Activated CD8-positive, alpha-beta memory T cell treated with anti-CD3 and anti-CD28 coated beads for 24 hours (primary cell): ENCODE data around the gene RXRG.

Experiments used
- DNase-seq: peaks from one replicate; pipeline ENCODE4 v3.0.0-alpha.2; 2020

The RXRG gene

DNA sequence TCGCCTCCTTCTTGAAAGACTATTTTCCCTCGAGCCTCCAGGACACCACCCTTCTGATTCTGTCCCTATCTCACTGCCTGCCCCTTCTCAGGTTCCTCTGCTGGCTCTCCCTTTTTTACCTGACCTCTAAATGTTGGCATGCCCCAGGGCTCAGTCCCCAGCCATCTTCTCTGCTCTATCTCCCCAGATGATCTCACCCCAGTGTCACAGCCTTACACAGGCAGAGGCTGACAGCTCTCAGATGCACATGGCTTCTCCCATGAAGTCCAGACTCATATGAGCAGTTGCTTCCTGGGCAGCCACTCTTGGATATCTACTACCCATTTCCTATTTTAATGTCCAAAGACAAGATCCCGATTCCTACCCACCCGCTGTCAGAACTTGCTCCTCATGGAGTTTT, 37.5 kb downstream of the RXRG start:
- no peak for DNase-seq

DNA sequence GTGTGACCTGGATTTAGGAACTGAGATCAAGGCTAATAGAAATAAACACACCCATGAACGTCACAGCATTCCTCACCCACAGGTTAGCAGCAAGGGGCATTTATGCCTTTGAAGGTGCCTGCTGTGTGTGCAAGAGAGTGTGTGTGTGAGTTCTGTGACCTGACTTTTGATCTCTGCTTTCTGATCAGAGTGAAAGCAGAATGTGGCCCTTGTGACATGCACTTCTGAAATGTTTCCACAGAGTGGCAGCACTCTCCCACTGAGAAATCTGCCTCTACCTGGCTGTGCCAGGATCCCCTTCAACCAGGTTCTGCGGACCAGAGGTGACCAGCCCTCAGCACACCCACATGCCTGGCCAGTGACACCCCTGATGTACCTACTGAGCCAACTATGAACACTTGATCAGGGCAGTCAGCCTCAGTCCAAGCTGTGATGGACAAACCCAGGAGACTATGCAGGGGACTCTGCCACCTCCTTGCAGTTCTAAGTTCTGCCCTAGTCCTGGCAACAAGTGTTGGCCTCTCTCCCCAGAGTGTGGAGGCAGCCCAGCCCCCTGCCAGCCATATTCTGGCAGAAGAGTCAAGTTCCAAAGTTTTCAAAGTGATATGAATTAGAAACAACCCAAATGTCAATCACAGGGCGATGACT, 41.0 kb downstream of the RXRG start:
- no peak for DNase-seq

DNA sequence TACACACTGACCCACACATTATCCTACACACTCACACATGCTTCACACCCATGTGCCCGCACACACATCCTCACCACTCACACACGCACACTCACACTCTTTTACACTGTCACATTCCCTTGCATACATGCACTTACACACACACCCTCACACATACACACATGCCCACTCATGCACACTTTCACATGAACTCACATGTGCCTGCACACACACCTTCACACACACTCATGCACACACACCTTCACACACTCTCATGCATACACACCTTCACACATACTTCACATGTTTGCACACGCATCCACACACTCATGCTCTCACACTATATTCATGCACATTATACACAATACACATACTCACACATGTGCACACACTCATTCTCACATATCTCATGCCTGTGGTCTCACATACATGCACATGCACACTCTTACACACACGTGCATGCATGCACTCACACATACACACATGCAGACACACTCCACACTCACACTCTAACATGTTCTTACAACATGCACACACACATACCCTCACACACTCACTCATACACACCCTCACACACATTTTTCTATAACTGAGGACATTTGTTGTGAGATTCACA, 42.3 kb downstream of the RXRG start:
- DNase-seq, result peak; percentile 11

DNA sequence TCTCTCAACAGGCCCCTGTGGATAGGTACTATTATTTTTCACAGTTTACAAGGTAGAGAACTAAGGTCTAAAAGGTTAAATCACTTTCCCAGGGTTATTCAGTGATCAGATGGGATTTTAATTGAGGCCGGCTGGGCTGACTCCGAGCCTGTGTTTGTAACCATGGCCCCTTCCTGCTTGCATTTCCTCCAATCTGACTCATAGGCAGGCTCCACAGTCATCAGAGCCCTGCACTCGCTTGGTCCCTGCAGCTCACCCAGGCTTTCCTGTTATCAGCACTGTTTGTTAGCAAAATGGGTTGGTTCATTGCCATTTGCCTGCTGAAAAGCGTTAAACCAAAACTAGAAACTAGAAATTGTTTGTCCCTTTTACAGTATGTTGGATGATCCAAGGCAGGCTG, 47.0 kb downstream of the RXRG start:
- no peak for DNase-seq

DNA sequence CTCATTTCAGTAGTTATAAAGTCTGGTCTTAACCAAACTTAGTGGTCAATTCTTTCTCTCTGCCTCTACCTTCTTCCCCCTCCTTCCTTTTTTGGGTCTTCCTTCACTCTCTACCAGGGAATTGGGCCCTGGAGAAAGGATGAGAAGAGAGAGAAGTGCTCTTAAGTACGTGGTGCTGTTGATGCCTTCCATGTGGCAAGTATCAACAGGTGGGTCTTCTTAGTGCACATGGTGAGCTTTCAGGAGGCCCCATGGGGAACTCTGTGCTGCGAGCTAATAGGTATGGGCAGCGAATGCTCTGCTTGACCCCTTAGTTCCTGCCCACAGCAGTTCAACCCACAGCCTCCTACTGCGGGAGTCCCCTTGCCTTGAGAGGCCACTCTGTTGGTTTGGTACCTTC, 49.0 kb downstream of the RXRG start:
- no peak for DNase-seq

DNA sequence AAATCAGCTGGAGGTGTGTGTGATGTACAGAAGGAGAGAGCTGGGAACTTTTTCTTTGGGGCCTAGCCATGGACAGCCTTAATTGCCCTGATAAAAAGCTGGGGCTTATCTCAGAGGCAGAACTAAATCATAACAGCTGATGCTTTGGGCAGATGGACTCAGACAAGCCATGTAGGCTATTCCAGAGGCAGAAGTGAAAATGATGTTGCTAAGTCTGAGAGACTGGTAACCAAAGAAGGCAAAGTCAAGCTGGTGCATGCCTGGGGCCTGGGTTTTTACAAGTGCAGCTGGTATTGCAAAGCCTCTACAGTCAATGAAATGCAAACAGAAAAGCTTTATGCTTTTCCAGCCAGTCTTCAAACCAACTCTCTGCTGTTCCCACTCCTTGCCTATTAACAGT, 49.4 kb downstream of the RXRG start:
- no peak for DNase-seq

DNA sequence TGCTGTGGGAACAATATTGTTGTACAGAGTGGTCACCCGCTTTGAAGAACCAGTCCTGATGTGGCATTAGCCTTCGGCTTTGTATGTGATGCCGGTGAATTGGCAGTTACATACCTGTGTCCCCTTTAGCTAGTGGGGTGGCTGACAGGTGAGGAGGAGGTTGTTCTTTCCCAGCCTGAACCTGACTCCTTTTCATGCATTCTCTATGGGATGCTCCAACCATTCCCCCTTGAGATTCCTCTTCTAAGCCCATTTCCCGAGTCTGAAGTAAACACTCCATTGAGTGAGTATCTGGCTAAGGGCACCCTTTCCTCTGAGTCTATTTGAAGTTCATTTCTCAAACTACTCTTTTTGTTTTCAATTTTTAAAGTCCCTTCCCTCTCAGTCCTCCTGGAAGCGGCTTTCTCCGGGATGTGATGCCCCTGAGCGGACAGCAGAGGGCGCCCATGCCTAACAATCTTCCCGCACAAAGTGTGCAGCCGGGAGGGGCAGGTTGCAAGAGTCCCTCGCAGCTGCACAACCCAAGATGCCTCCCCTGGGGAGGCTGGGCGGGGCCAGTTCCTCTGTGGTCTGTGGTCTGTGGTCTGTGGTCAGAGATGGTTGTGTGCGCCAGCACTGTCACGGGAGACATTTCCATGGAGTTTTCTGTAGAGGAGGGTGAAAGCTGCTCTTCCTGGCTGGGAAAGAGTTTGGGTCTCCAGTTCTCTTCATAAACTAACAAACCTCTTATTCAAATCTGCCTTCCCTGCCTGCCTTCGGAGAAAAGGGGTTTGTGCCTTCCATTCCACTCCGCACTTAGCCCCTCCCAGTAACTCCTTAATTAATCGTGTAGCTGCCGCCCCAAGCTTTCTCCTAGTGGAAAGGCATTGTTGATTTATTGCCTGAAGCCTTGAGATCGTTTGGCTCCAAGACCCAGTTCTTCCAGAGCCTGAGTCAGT, 52.0 kb downstream of the RXRG start:
- peak; percentile 92 for DNase-seq

DNA sequence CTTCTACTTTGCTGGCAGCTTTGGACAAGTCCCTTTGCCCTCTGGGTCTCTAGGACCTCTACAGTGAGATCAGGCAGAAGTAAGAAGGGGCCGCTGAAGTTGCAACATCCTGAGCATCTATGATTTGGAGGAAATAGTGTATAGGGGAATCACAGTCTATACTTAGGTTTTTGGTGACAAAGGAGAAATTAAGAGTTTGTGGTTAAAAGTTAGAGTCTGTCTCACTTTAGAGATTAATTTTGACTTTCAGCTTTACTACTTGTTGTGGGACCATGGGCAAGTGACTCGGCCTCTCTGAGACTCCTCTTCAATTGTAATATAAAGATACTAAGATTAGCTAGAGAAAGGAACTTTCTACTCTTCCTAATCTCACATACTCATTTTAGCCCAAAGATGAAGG, 55.3 kb downstream of the RXRG start:
- no peak for DNase-seq

DNA sequence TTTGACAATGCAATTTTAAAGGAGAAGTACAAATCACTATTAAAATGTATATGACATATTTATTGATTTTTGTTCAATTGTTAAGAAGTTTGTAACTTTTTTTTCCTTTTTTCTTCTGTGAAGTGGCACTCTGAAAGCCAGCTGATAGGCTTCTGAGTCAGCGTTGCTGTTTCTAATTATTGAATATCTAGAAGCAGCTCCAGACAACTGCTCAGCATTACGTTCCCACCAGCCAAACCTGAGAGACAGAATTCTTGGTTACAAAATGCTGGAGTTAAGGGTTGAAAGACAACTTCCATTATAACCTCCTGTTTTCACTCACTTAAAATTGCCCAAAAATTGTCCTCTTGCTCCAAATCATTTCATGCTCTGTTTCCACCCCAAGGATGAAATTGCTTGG, 57.0 kb downstream of the RXRG start:
- no peak for DNase-seq

DNA sequence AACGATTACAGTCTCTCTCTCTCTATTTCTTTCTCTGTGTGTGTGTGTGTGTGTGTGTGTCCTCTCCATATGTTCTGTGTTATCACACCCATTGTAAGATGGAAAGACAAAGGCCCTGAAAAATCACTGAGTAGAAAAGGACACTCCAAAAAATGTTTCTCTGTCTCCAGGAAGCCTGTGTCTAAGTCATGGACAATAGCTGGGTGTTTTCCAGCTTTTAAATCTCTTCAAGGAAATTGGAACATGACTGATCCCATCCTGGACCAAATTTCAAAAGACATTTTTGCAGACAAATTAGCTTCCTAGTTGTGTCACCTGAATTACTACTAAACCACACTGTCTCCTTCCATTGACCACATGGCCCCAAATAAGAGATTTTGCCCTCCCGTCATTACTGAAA, 57.4 kb downstream of the RXRG start:
- no peak for DNase-seq

DNA sequence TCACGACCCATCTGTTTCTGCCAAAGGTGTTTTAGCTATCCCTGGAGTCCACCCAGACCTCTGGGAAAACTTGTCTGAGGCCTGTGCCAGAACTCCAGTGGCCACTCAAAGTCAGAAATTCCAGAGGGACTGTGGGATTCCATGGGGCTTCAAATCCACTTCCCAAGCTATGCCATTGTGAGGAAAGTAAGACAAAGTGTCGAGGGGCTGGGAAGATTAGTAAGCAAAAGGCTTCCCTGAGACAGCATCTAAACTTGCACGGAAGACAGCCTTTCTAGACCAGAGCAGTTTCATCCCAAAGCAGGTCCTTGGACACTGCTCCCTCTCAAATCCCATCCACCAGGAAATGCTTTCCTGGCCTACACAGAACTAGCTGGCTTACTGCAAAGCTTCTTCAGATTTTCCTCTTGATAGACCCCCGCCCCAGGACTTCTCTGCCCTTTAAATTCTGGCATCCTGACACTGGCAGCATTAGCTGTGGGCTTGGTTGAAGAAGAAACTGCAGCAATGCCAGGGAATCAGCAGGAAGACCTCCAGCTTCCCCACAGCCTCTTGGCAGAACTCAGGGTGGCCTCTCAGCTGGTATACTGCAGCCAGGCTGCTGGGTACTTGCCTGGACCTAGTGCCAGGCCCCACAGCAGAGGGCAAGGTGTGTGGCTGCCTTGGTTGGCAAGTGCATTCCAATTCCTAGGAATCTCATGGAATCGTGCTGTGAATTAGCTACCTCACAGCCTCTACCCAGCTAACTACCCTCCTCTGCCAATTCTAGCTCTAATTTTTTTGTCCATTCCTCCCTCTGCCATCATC, 61.1 kb downstream of the RXRG start:
- DNase-seq, result no peak

DNA sequence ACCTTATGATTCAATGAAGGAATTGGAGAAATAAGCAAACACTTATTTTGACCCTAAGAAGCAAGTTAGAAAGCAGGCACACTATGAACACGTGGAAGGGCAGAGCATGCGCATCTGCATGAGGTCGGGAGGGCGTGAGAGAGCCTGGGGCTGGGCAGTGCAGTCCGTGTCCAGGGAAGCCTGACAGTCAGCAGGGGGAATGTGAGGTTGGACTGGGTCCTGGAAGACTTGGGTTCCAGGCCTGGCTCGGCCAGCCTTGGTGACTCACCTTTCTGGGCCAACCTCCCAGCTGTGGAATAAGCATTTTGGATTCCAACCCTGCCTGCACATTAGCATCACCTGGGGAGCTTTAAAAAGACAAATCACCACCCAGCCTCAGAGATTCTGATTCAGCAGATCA, 61.9 kb downstream of the RXRG start:
- DNase-seq, result no peak

DNA sequence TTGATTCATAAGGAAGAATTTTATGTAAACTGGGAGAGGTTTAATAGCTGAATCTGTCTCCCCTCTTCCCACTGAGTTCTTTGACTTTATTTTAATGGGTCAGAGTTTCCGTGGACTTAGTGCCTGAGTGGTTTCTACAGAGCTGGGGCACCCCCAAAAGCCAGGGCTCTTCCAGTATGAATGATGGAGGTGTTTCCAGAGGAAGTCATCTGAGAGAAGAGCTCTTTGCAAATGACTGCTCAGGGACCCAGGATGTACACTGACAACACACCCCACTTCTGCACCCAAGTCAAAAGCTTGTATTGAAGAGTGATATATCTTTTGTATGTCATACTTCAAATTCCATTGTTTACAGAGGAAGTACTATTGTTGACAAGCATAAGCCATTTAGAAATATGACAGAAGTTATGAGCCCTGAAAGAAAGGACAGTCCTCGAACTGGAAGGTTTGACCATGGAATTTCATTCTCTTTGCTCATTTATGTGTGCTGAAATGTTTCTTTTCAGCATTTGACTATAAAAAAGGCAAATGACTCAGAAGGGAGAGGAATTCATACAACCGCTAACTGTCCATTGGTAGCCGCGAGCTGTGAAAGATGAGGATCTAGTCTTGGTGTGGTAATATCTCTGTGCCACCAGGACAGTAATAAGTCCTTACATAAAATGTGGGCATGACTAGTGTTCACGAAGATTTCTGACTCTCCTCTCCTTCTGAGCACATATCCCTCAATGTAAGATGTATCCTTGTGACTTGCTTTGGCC, 63.0 kb downstream of the RXRG start:
- no peak for DNase-seq

DNA sequence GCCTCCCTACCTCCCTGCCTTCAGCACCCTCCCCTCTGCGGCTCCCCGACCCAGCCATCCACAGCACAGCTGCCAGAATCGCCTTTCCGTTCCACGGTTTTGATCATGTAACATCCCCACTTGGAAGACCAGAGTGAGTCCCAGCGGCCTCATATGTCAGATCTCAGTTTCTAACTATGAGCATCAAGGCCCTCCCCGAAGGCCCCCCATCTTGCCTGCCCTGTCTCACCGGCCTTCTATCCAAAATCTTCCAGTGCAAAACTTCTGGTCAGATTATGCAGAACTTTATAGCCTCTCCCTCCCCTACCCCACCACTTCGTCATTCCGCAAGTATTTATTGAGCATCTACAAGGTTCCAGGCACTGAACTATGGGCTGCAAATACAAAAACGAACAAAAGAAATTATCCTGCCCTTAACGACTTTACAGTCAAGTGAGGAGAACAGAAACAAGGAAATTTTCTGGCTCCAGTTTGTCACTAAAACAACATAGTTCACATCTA, 68.1 kb downstream of the RXRG start:
- DNase-seq, result no peak

DNA sequence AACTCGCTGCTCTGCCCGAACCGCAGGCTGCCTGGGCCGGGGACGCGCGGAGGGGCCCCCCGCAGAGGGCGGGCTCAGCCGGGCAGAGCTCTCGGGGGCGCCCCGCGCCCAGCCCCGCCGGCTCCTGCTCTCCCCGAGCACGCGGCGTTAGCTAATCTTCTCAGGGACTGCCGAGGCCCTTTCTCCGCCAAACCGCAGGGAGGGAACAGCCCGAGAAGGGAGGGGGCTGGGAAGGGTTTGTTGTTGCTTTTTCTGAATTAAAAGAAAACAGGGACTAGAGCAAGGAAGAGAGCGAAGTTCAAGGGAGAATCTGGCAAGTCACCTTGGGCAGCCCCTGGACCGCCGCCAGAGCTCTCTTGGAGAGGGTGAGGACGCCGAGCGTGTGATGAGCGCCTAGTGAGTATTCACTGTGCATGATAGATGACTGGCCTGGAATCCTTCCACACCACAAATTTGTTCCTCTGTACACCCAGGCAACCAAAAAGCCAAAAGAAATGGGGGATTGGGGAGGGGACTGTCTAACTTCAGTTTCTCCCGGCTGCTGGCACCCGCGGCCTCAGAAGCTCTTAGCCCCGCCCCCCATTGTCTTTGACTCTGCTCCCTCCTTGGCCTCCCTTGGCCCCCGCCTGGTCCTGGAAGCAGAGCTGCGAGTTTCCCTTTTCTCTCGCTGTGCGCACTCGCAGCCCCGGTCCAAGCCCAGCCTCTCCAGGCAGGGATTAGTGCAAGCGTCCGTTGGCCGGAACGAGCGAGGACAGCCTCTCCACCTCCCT, 68.7 kb downstream of the RXRG start:
- peak; percentile 70 for DNase-seq

DNA sequence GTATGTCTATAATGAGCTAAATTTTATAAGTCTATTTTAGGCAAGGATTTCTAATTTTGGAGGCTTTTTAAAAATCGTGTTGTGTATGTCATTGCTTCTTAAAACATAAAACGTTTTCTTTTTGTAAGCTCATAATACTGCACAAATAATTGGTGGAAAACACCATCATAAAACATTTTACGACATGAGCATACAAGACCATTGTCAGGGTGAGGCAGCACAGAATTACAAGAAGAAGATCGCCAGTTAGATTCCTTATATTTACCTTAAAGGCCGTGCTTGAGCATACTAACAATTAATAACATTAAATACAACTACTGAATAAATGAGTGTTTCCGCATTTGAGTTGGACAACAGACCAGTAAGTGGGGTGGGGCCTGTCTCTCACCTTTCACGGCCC, 69.3 kb downstream of the RXRG start:
- DNase-seq, result no peak

DNA sequence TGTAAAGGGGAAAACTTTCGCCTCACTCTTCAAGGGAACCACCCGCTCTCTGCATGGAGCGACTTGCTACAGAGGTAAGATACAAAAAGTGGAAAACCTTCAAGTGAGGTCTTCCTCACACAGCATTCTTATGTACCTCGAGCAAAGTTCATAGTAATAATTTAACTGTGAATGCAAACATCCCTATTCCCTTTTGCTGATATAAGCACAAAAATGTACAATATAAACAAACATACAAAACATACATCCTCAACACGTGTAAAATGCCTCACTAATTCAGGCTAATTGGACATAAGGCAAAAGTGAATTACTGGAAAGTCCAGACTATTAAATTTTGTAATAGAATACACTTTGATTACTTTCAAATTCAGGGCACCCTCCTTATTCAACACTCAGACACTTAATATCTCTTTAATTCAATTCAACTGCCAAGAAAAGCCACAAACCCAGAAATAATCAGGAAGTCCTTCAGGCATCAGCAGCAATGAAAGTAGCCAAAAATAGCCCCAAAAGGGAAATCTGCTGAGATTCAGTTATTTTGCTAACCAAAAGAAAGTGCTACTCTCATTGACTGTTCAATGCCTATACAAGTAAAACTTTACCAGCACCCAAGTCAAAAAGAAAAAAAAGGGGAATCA, 73.2 kb downstream of the RXRG start:
- DNase-seq, result no peak

DNA sequence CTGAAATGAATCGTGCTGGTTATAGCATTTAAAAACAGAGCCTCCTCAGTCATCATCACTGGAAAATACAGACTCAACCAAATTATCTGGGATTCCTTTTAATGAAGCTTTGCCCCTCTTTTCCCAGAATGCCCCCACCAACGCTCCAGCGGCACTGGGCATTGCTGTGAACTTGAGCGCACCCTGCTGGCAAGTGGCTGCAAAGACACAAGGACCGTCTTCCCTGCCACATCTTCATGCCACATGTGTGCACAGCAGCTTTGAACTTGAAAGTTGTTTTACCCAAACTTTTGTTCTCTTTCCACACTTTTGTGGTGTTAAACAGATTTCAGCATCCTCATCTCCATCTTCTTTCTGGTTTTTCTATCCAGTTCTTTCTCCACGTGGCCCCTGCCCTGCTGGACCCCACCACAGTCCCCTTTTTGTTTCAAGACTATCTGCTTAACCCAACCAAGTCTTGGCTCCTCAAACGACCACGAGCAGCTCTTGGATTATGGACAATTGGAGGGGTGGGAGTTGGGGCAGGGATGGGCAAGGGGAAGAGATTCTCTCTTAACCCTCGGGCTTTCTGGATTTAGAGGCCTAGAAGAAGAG, 75.6 kb downstream of the RXRG start:
- DNase-seq, result peak; percentile 77

DNA sequence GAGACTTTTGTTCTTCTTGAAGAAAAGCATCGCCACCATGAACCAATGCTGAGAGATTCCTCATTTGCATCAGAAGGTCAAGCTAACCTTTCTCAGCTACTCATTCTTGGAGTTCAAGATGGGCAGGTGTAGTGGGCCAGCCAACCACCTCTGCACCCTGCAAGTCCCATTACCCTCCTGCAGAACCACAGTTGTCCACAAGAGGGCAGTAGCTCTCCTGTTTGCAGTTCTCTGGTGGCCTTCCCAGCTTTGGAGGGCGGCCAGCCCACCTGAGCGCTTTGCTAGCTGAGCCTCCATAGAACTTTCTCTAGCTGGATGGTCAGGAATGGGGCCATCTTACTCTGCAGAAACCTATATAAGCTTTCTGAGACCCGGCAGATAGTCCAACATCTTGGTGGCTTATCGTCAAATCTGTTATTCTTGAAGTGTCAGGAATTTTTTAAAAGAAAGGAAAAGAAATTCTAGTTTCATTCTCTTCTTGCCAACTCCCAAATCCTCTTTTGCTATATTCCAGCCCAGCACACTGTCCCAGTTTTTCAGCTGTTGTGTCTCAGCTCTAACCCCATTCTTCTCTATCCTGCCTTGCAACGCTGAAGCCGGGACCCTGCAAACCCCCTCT, 77.4 kb downstream of the RXRG start:
- peak; percentile 93 for DNase-seq

DNA sequence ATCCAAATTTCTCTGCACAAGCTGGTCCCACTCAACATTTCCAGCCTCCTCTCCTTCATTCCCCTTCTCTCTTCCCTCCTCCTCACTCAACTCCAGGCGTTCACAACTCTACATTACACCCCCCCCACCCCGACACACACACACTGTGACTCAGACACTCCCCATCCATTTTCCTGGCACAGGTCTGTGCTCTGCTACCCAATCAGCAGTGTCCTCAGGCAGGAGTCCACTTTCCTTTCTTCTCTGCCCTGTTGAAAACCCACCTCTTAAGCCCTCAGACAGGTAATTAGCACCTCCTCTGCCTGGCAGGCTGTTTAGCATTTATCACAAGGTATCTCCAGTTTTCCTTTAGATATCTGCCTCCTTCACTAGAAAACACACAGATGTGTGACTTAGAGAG, 79.6 kb downstream of the RXRG start:
- no peak for DNase-seq
